Hematopoietic multipotent progenitor cell (in vitro differentiated cells): ENCODE data around the gene MS4A18. TPM values are rescaled to one million over a fixed set of nuclear protein-coding genes. Genes with fewer than 3 reads are reported as not detected.
"Not testable (repeated sequence)": the region's sequence is repeated elsewhere in the genome, so short reads cannot be mapped to it uniquely, and the experiment has no call there.

Source experiments
- DNase-seq, 3 donors: peaks; one replicate each; pipeline ENCODE4 v3.0.0-alpha.2; 2011 to 2015; ENCODE audit warnings: low read depth in 2 of 3, low spot score in 2 of 3
- total RNA-seq: library from RNA; depleted of rRNA; stranded (reverse); fragments of >200 nt; gene quantifications from one replicate; pipeline ENCODE4 v1.2.3, GENCODE V29; 2012

Gene MS4A18
- not detected for total RNA-seq

- DNase-seq: no peak
These were observed at the start of gene MS4A18 for GRCh38 chr11:60724420-60724819. TSS of gene MS4A18 (plus strand) at chr11:60724720.

- not testable (repeated sequence) for DNase-seq
These were observed 46.3 kb upstream of the MS4A18 start for GRCh38 chr11:60678231-60678630.

GRCh38 chr11:60679879-60680278 is 44.6 kb upstream of the MS4A18 start:
- no peak for DNase-seq

GRCh38 chr11:60680455-60681119 is 43.9 kb upstream of the MS4A18 start:
- DNase-seq: no peak

GRCh38 chr11:60684541-60684848 is 40.0 kb upstream of the MS4A18 start:
- not testable (repeated sequence) for DNase-seq

- DNase-seq: no peak
These were observed 32.9 kb upstream of the MS4A18 start for GRCh38 chr11:60691661-60692060.

GRCh38 chr11:60699284-60699691 is 25.2 kb upstream of the MS4A18 start, which contains the start of gene MS4A8:
TSS of gene MS4A8 (plus strand) at chr11:60699612. CDS start at chr11:60700861, 1,249 bp downstream.
- peak in 1 of 3 donors; percentile 32 for DNase-seq

- no peak for DNase-seq
These were observed 24.6 kb upstream of the MS4A18 start for GRCh38 chr11:60699936-60700335.

GRCh38 chr11:60700689-60701468 is 23.6 kb upstream of the MS4A18 start:
- peak in 2 of 3 donors; percentile 26 to 41 for DNase-seq

- DNase-seq: no peak
These were observed 23.1 kb upstream of the MS4A18 start for GRCh38 chr11:60701469-60701818.

- DNase-seq: no peak
These were observed 21.1 kb upstream of the MS4A18 start for GRCh38 chr11:60703374-60703773.

GRCh38 chr11:60705895-60706294 is 18.6 kb upstream of the MS4A18 start:
- no peak for DNase-seq

- no peak for DNase-seq
These were observed 17.6 kb upstream of the MS4A18 start for GRCh38 chr11:60706931-60707330.

GRCh38 chr11:60710482-60710881 is 14.0 kb upstream of the MS4A18 start:
- DNase-seq: no peak

- DNase-seq: no peak
These were observed 13.2 kb upstream of the MS4A18 start for GRCh38 chr11:60711276-60711675.

GRCh38 chr11:60713423-60713822 is 11.1 kb upstream of the MS4A18 start:
- not testable (repeated sequence) for DNase-seq

GRCh38 chr11:60717956-60718355 is 6.6 kb upstream of the MS4A18 start:
- DNase-seq: no peak

GRCh38 chr11:60718524-60719316 is 5.8 kb upstream of the MS4A18 start:
- no peak for DNase-seq

GRCh38 chr11:60719391-60719790 is 5.1 kb upstream of the MS4A18 start:
- no peak for DNase-seq

- no peak for DNase-seq
These were observed 4.1 kb upstream of the MS4A18 start for GRCh38 chr11:60720460-60720859.

- no peak for DNase-seq
These were observed 1.1 kb downstream of the MS4A18 start for GRCh38 chr11:60725592-60725991.
